GM19240 (cell line): ENCODE results near the gene C12orf75.
"Not testable (repeated sequence)": the region's sequence is repeated elsewhere in the genome, so short reads cannot be mapped to it uniquely, and the experiment has no call there.

ENCODE experiments used
- DNase-seq: peaks from one replicate; pipeline ENCODE4 v3.0.0; 2011; ENCODE audit warnings: low spot score; ENCODE audit not compliant: insufficient read length

The C12orf75 gene

DNA sequence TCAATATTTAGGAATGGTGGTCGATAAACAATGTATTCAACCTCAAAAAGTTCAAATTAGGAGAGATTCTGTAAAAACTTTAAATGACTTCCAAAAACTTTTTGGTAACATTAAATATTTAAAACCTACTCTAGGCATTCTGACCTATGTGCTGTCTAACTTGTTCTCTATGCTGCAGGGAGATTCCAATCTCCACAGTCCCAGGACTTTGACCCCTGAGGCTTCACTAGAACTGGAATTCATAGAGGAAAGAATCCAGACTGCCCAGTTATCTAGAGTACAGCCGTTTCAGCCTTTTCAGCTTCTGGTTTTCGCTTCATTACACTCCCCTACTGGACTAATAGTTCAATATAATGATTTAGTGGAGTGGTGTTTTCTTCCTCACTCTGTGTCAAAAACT, 21.1 kb upstream of the C12orf75 start:
- DNase-seq = not testable (repeated sequence)

DNA sequence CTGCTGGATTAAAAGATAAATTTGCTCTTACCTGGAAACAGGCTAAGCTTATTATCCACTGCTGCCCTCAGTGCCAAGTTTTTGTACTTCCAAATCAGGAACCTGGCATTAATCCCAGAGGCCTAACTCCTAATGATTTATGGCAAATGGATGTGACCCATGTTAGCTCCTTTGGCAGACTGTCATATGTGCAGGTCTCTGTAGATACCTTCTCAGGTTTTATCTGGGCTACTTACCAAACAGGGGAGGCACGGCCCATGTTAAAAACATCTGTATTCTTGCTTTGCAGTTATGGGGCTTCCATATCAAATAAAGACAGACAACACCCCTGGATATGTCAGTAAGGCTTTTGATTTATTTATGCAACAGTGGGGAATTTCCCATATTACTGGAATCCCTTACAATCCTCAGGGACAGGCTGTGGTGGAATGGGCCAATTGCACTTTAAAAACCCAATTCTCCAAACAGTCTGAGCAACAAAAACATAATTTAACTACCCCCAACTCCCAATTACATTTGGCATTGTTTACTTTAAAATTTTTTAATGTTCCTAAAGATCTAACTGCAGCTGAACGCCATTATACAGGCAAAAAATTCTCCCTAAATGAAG, 19.9 kb upstream of the C12orf75 start:
- DNase-seq = not testable (repeated sequence)

DNA sequence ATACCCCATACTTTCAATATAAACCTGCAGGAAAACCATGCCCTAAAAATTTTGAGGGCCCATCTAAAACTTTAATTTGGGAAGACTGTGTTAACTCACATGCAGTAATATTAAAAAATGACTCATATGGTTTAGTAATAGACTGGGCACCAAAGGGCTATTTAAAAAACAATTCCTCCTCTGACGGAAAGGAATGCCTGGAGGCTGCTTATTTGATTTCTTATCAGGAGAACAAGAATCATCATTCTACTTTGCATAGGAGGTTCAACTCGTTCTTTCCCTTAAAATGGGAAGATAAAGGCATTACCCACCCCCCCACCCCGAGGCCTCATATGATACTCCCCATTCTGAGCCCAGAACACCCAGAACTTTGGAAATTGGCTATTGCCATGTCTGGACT, 18.6 kb upstream of the C12orf75 start:
- not testable (repeated sequence) for DNase-seq

DNA sequence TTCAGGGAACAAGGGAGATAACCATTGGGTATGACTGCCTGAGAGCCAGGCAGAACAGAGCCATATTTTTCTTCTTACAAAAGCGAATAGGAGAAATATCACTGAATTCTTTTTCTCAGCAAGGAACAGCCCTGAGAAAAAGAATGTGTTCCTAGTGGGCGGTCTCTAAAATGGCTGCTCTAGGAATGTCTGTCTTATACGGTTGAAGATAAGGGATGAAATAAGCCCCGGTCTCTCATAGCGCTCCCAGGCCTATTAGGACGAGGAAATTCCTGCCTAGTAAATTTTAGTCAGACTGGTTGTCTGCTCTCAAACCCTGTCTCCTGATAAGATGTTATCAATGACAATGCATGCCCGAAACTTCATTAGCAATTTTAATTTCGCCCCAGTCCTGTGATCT, 16.7 kb upstream of the C12orf75 start:
- not testable (repeated sequence) for DNase-seq

DNA sequence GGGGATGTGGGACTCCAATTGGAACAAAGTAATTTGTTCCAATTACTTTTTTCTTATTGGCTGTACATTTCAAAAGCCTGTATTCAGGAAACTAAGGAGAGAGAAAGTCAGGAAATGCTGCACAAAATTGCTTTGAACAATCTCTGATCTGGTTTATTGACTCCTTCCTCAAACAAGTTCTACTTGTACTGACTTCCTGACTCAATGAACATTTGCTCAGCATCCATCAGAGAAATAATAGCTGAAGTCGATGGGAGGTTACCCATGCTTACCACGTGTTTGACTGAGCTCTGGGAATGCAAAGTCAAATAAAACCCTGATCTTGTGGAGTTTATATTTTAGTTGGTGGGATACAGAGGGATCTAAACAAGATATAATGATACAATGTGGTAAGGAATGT, 15.4 kb upstream of the C12orf75 start:
- no peak for DNase-seq

DNA sequence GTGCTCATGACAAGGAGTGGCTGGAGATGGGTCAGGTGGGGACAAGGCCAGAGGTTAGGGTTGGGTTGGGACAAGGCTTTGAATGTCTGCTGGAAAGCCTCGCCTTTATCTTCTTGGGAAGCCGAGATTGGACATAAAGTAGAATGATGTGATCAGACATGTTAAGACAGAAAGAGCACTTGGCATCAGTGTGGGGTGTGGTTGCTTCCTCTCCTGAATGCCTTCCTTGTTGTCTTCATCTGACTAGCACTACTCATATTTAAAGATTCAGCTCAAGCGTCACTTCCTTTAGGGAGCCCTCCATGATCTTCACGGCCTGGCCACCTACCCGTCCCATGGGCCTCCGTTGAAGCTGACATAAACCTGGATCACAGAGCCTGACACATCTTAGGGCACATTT, 14.8 kb upstream of the C12orf75 start:
- DNase-seq = no peak

DNA sequence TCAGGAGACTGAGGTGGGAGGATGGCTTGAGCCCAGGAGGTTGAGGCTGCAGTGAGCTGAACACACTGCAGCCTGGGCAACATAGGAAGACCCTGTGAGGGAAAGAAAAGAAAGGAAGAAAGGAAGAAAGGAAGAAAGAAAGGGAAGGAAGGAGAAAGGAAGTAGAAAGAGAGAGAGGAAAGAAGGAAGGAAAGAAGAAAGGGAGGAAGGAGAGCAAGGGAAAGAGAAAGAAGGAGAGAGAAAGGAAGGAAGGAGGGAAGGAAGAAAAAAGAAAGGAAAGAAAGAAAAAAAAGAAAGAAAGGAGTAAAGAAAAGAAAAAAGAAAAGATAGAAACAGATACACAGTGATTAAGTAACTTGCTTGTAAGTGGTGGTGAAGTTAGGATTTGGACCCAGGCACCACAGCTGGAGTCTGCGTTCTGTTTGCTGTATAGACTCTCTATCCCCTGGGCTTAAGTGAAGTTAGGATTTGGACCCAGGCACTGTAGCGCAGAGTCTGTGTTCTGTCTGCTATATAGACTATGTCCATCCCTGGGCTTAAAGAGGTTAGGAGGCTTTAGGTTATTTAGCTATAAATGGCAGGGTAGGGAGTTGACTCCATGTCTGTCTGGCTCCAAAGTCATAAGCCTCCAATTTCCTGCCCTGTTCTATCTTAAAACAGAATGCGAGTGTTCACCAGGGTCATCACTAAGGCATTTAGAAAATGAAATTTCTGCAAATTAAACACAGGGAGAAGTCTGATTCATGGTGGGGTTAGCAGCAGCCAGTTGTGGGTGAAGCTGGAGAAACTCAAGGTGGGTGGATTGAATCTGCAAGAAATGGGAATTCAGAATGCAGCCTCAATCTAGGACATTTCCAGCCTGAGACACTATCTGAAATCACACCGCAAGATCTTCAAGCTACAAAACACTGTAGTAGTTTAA, 13.3 kb upstream of the C12orf75 start:
- DNase-seq = no peak

DNA sequence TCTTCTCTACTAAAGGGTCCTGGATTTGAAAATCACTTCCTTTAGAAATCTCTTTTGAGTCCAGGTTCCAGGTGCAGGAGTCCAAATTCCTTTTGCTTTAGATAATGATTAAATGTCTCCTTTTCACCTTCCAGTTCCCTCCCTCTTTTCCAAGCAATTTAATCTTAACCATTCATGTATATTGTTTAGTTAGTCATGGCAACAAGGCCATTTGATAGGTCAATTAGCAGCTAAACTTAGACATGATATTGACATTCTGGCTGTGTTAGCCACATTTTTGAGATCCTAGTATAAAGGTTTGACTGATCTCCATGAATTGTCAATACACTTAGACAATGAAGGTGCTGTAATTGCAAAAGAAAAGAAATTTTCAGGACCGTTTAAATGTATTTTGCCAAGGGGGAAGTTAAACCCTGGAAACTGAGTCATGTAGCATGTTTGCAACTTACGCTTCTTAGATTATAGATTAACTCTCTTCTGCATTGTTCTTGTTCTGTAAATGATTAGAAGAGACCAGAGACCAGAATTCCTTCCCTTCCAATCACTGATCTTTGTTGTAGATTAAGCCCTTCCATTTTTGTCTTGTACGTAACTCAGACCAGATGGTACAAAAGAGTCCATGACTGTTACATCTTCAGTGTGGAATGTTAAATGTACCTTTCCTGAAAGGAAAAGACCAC, 12.4 kb upstream of the C12orf75 start:
- DNase-seq = no peak

DNA sequence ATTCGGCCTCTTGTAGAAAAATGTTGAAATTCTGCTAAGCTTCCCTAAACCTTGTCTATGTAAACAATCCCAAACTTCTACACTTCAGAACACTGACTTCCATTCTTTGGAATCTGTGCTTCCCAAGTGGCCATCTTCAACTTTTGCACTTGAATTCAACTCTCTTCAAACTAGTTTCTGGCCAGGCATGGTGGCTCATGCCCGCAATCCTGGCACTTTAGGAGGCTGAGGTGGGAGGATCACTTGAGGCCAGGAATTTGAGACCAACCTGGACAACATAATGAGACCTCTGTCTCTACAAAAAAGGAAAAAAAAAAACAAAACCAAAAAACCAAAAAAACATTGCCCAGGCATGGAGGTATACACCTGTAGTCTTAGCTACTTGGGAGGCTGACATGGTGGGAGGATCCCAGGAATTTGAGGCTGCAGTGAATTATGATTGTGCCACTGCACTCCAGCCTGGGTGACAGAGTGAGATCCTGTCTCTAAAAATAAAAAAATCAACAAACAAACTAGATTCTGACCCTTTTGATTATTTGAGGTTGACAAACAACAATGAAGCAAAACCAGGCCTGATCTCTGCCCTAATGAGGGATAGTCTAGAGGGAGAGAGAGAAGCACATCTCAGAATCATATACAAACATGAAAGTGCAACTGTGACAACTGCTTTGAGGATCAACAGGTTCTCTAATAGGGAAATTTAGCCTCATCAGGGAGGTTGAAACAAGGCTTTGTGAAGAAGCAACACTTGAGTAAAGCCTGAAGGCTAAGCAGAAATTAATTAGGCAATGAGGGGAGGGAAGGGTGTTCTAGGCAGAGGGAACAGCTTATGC, 11.6 kb upstream of the C12orf75 start:
- no peak for DNase-seq

DNA sequence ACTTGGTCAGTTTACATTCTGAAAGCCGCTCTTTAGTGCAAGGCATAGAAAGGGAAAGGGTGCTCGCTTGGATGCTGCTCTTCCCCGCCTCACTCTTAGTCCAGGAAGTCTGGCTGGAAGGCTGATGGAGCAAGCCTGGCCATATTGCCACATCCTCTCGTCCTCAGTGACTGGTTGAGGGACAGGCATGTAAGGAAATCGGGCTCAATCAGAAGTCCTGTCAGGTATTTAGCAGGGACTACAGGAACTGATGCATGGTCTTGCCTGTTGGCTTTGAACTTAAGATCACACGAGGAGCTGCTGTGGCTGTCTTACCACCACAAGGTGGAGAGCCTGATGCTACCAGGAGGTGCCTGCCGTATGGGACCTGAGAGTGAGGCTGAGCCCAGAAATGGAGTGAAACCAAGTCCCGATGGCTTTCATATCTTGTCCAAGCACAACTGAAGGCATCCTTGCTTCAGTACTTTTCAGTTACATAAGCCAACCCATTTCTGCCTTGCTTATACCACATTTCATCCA, 10.7 kb upstream of the C12orf75 start:
- no peak for DNase-seq

DNA sequence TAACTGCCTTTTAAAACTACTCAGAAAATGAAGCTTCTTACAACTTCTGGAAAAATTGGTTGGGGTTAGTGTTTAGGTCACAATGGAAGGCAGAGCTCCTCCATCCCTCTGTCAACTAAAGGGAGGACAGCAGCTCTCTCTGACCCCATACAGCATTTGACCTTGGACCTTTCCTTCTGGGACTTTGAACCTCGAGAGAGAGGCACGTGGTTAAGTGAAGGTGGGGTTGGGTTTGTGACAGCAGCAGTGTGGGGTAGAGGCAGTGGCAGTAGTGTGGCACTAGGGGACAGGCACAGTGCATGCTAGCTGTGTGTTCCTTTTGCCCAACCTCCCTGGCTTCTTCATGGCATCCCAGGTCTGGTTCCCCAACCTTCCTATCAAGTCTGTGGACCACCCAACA, 9.4 kb upstream of the C12orf75 start:
- no peak for DNase-seq

DNA sequence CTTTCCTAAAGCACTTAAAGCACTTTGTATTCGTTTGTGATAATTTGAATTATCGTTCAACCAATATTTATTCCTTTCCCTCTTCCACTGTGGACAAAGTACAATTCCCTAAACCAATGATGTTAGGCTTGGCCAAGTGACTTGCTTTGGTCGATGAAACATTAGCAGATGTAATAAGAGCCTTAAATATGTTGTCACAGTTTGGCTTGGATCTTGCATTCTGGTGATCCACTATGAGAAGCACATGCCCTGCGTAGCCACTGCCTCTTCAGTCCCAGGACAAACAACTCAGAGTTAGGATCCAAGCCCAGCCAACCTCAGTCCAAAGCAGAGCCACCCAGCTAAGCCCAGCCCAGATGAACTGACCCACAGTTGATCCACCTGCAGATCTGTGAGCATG, 8.4 kb upstream of the C12orf75 start:
- DNase-seq = no peak

DNA sequence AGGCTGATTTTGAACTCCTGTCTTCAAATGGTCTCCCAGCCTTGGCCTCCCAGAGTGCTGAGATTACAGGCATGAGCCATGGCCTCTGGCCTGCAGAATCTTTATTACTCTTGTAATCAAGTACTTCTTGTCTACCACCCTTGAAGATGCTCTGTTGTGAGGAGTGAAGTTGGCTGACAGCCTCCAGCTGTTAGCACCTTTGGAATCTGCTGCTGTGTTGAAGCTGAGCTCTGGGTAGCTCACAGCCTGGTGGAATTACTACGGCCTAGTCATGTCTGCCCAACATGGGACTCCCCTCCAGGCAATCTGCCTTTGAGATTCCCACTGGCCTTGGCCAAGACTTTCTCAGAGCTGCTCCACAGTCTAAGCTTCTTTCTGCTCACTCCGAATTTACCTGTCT, 5.8 kb upstream of the C12orf75 start:
- no peak for DNase-seq

DNA sequence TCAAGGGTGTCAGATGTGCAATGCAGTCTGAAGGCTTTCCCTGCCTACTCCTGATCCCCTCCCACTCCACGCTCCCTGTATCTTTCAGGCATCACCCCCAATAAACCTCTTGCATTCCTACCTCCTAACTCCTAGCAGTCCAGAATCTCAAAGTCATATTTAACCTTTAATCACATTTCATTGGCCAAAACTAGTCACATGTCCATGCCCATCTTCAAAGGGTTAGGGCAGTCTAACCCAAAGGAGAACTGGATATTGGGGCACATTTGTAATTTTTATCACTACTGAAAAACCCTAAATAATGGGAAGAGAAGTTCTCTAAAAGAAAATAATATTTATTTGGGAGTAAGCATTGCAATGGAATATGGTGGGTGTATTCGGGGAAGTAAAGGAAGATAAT, 5.4 kb upstream of the C12orf75 start:
- DNase-seq = no peak

DNA sequence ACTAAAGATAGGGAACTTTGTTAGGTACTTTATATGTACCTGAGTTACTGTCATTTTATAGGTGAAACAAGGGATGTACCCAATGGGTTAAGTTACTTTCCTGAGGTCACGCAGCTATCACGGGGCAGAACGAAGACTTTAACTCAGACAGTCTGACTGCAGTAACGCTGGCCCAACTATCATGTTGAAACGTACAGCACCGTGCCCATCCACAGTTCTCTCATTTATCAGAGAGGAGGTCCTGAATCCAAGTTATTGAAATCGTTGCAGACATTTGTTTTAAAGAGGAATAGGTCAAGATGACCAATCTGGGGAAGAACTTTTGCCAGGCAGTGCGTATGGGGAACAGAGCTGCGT, 587 bp upstream of the C12orf75 start:
- no peak for DNase-seq

DNA sequence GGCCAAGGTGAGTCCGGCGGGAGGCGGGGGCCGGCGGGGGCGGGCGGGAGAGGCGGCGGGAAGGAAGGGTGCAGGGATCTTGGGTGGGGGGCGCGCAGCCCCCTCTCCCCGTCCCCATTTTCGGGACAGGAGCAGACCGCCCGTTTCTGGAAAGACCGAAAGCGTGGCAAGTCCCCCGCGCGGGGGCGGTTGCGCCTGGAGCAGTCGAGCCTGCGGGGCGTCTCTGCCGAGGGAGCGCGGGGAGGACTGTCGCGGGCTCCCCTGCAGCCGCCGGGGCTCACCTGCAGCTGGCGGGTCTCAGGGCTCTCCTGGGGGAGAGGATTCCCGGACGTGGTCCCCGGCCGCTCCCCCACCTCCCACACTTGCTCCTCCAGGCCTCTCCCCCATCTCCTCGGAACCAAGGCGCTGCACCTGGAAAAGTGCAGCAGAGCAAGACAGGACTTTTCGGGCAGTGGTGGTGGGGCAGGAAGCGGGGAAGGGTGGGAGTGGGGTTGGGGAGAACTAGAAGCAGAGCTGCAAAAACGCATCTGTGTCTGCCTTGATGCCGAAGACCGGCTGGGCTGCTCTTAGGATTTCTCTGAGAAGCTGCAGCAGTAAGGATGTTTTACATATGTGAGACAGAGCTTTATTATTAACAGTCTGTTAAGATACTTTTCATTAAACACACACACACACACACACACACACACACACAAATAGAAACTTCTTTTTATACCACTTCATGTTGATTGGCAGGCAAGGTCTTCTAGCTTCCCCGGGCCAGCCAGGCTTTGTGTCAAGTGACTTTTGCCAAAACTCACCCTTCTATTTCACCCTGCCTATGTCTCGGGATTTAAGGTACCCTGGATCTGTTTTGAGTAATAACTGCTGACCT, 677 bp downstream of the C12orf75 start:
- no peak for DNase-seq

DNA sequence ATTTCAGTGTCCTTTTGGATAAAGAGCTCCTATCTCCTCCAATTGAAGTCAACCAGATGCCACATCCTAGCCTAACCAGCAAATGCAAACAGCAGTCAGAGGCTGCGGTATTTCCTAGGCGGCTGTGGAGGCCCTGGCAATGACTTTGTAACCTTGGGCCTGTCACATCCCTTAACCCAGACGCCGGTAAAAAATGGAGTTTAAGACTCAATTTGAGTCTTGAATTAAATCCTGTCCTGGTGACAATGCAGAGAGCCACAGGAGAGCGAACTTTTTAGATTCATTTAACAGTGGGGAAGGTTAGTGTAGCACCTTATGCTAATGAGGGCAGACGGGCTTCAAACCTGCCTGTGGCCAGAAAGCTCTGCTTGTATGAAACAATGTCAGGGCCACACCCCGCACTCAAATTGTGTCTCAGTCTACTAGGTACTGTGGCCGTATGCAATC, 1.3 kb downstream of the C12orf75 start:
- DNase-seq = no peak

DNA sequence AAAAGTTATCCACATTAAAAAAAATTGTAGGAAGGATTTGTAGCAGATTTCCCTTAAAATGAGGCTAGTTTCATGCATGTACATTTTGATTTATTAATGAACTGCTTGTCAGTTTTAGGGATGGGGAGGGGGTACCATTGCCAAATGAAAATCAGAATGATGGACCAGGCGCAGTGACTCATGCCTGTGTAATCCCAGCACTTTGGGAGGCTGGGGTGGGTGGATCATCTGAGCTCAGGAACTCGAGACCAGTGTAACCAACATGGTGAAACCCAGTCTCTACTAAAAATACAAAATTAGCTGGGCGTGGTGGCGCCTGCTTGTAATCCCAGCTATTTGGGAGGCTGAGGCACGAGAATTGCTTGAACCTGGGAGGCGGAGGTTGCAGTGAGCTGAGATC, 1.8 kb downstream of the C12orf75 start:
- not testable (repeated sequence) for DNase-seq

DNA sequence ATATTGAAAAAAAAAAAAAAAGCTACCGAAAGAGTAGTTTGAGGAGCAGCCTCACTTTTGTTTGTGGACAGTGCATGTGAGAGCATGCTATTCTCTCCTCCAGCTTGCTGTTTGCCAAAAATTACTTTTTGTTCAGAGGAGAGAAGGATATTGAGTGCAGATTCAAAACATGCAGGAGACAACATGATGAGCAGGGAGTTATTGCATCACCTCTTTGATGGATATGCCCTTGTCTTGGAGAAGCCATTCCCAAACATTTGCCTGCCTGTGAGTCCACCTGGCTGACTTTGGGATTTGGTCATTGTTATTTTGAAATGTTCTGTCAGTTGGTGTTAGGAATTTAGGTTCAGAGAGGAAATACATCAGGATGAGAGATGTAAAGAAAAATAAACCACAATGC, 2.4 kb downstream of the C12orf75 start:
- no peak for DNase-seq

DNA sequence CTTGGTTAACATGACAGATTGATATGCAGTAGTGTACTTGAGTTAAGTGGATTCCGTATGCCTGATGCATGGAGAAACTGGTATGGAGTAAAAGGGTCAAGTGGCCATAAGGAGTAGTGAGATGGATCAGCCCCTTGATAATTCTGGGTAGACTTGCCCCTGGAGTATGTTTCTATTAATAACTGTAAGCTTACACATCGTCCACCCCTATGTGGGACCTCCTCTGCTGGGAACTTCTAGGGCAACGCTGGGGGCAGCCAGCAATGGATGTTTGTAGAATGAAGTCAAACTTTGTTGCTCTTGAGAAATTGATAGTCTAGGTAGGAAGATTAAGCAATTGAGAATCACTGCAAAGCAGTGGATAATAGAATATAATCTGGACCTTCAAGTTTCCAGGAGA, 3.5 kb downstream of the C12orf75 start:
- DNase-seq = no peak
